ENCODE results near the gene HECTD4.

The HECTD4 gene

GRCh38 chr12:112353393-112353792, 28.8 kb downstream of the HECTD4 start:
- TF ChIP-seq CTCF (IDR thresholded peaks at IDR 0.05) = no peak

- TF ChIP-seq CTCF (IDR thresholded peaks at IDR 0.05) = no peak
Measured at GRCh38 chr12:112352921-112353320, 29.3 kb downstream of the HECTD4 start.

GRCh38 chr12:112350593-112351592, 31.3 kb downstream of the HECTD4 start:
- no peak for TF ChIP-seq CTCF (IDR thresholded peaks at IDR 0.05)

- no peak for TF ChIP-seq CTCF (IDR thresholded peaks at IDR 0.05)
Measured at GRCh38 chr12:112349431-112349830, 32.8 kb downstream of the HECTD4 start.

GRCh38 chr12:112347581-112347982, 34.6 kb downstream of the HECTD4 start:
- TF ChIP-seq CTCF (IDR thresholded peaks at IDR 0.05) = no peak

- TF ChIP-seq CTCF (IDR thresholded peaks at IDR 0.05) = no peak
Measured at GRCh38 chr12:112346194-112346593, 36.0 kb downstream of the HECTD4 start.

GRCh38 chr12:112344220-112344619, 38.0 kb downstream of the HECTD4 start:
- no peak for TF ChIP-seq CTCF (IDR thresholded peaks at IDR 0.05)
